ENCODE measurements around the gene SFPQ. TPM values are rescaled to one million over a fixed set of nuclear protein-coding genes. Genes with fewer than 3 reads are reported as not detected.

SFPQ gene
- total RNA-seq, 1 donor from 2014 or later, result 241 TPM

DNA sequence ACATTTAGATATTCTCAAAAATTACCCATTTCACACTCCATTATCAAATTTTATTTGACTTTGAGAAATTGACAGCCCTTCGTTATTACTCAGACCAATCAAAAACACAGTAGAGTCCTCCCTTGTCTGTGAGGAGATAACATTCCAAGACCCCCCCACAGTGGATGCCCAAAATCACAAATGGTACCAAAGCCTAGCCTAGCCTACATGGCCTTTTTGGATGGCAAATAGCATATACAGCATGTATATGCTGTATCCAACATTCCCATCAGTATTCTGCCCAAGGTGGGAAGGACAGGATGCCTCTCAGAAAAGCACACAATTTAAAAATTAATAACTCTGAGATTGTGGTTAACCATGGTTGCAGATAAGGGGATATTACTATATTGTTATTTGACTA, 17.3 kb downstream of the SFPQ start:
- peaks cover 51% of the 10 kb centered on the region for H3K36me3 Mint-ChIP-seq (ENCODE audit: unreplicated experiment)
- H3K27ac Mint-ChIP-seq (ENCODE audit: unreplicated experiment), result no peak overlapping the region
- DNase-seq (ENCODE audit: extremely low spot score, unreplicated experiment), result no peak
- H3K27me3 Mint-ChIP-seq (ENCODE audit: unreplicated experiment), result no peaks in the 10 kb centered on the region
- TF ChIP-seq, protein P1, sequence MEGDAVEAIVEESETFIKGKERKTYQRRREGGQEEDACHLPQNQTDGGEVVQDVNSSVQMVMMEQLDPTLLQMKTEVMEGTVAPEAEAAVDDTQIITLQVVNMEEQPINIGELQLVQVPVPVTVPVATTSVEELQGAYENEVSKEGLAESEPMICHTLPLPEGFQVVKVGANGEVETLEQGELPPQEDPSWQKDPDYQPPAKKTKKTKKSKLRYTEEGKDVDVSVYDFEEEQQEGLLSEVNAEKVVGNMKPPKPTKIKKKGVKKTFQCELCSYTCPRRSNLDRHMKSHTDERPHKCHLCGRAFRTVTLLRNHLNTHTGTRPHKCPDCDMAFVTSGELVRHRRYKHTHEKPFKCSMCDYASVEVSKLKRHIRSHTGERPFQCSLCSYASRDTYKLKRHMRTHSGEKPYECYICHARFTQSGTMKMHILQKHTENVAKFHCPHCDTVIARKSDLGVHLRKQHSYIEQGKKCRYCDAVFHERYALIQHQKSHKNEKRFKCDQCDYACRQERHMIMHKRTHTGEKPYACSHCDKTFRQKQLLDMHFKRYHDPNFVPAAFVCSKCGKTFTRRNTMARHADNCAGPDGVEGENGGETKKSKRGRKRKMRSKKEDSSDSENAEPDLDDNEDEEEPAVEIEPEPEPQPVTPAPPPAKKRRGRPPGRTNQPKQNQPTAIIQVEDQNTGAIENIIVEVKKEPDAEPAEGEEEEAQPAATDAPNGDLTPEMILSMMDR (IDR thresholded peaks at IDR 0.05), result no peak
- no peaks in the 10 kb centered on the region for H3K9me3 Mint-ChIP-seq (ENCODE audit: unreplicated experiment)
- peaks cover 6% of the 10 kb centered on the region for H3K4me1 Mint-ChIP-seq (ENCODE audit: unreplicated experiment)
- H3K4me3 Mint-ChIP-seq (ENCODE audit: unreplicated experiment), result no peak overlapping the region

DNA sequence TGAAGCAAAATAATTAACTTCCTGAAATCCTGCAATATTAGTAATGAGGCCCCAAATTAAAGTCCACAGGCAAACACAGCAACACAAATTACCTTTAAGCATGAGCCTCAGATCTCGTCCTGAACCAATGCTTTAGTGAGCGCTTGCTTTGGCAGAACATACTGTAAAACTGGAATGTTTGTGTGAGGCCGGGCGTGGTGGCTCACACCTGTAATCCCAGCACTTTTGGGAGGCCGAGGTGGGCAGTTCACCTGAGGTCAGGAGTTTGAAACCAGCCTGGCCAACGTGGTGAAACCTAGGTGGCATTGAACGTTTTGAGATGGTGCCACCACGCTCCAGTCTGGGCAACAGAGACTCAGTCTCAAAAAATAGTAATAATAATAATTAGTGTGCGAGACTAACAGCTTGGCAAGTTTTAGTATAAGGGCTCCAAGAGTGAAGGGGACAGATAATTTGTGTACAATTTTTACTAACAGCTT, 17.8 kb downstream of the SFPQ start:
- H3K4me1 Mint-ChIP-seq (ENCODE audit: unreplicated experiment), result peaks cover 5% of the 10 kb centered on the region
- peaks cover 47% of the 10 kb centered on the region for H3K36me3 Mint-ChIP-seq (ENCODE audit: unreplicated experiment)
- DNase-seq (ENCODE audit: extremely low spot score, unreplicated experiment), result no peak
- no peak overlapping the region for H3K4me3 Mint-ChIP-seq (ENCODE audit: unreplicated experiment)
- TF ChIP-seq, protein P1 (IDR thresholded peaks at IDR 0.05), result no peak
- H3K27ac Mint-ChIP-seq (ENCODE audit: unreplicated experiment), result no peak overlapping the region
- no peaks in the 10 kb centered on the region for H3K27me3 Mint-ChIP-seq (ENCODE audit: unreplicated experiment)
- no peaks in the 10 kb centered on the region for H3K9me3 Mint-ChIP-seq (ENCODE audit: unreplicated experiment)

DNA sequence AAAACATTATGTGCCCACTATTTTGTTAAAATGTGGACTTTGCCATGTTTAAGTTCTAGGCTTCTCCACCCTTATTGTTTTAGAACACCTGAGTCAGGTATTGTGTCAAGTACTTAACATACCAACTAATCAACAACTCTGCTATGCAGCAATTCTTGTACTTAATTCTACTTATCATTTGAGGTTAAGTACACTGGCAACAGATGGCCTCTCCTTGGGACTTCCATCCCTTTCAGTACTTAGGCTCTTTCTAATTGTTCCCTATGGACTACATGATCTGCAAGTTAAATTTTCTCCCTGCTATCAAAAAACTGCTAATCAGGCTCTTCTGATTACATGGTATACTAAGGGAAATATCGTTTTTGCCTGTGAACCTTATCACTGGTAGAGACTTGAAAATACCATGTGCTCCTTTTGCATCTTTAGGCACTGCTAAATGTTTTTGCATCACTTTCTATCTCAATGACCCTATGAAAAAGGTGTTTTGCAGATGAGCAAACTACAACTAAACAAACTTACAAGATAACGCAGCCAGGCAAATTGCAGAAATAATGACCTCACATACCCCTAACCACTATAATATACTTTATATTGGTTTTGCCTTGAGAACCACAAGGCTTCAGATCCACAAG, 18.9 kb downstream of the SFPQ start:
- DNase-seq (ENCODE audit: extremely low spot score, unreplicated experiment), result no peak
- TF ChIP-seq, protein P1 (IDR thresholded peaks at IDR 0.05), result no peak
- Mint-ChIP-seq H3K27me3 (ENCODE audit: unreplicated experiment) (no peaks in the 10 kb centered on the region), H3K27ac (ENCODE audit: unreplicated experiment) (no peak overlapping the region), H3K9me3 (ENCODE audit: unreplicated experiment) (no peaks in the 10 kb centered on the region), H3K4me1 (ENCODE audit: unreplicated experiment) (no peaks in the 10 kb centered on the region), H3K4me3 (ENCODE audit: unreplicated experiment) (no peak overlapping the region), H3K36me3 (ENCODE audit: unreplicated experiment) (peaks cover 44% of the 10 kb centered on the region)

DNA sequence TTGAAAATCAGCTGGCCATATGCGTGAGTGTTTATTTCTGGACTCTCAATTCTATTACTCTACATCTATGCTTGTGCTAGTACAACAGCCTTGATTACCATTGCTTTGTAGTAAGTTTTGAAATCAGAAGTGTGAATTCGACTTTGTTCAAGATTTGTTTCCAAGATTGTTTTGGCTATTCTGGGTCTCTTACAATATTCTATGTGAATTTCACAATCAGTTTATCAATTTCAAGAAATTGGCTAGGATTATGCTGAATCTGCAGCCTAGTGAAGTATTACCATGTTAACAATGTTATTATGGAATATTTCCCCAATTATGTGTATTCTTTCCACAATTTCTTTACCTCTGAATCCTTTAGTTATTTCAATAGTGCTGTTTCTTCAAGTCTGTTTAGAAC, 19.5 kb downstream of the SFPQ start:
- DNase-seq (ENCODE audit: extremely low spot score, unreplicated experiment), result no peak
- no peaks in the 10 kb centered on the region for H3K9me3 Mint-ChIP-seq (ENCODE audit: unreplicated experiment)
- H3K4me3 Mint-ChIP-seq (ENCODE audit: unreplicated experiment), result no peak overlapping the region
- H3K27me3 Mint-ChIP-seq (ENCODE audit: unreplicated experiment), result no peaks in the 10 kb centered on the region
- TF ChIP-seq, protein P1 (IDR thresholded peaks at IDR 0.05), result no peak
- no peak overlapping the region for H3K27ac Mint-ChIP-seq (ENCODE audit: unreplicated experiment)
- no peaks in the 10 kb centered on the region for H3K4me1 Mint-ChIP-seq (ENCODE audit: unreplicated experiment)
- H3K36me3 Mint-ChIP-seq (ENCODE audit: unreplicated experiment), result peaks cover 44% of the 10 kb centered on the region

DNA sequence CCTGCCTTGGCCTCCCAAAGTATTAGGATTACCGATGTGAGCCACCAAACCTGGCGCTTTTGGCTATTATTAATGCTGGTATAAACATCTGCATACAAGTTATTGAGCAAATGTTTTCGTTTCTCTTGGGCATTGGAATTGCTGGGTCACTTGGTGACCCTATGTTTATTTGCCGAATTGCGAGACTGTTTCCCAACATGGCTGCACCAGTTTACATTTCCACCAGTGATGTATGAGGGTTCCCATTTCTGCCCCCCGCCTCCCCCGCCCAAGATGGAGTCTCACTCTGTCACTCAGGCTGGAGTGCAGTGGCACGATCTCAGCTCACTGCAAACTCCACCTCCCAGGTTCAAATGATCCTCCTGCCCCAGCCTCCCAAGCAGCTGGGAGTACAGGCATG, 20.9 kb downstream of the SFPQ start:
- peaks cover 2% of the 10 kb centered on the region for H3K4me1 Mint-ChIP-seq (ENCODE audit: unreplicated experiment)
- H3K9me3 Mint-ChIP-seq (ENCODE audit: unreplicated experiment), result no peaks in the 10 kb centered on the region
- no peak overlapping the region for H3K4me3 Mint-ChIP-seq (ENCODE audit: unreplicated experiment)
- DNase-seq (ENCODE audit: extremely low spot score, unreplicated experiment), result no peak
- no peak overlapping the region for H3K27ac Mint-ChIP-seq (ENCODE audit: unreplicated experiment)
- H3K27me3 Mint-ChIP-seq (ENCODE audit: unreplicated experiment), result no peaks in the 10 kb centered on the region
- peaks cover 30% of the 10 kb centered on the region for H3K36me3 Mint-ChIP-seq (ENCODE audit: unreplicated experiment)
- TF ChIP-seq, protein P1 (IDR thresholded peaks at IDR 0.05), result no peak
